ENCODE data around the gene SMPD3. TPM values are rescaled to one million over a fixed set of nuclear protein-coding genes. Genes with fewer than 3 reads are reported as not detected.

Gene SMPD3
- total RNA-seq, 4 donors from 2014 or later, result 0.22 to 0.38 TPM; not detected in 2

DNA sequence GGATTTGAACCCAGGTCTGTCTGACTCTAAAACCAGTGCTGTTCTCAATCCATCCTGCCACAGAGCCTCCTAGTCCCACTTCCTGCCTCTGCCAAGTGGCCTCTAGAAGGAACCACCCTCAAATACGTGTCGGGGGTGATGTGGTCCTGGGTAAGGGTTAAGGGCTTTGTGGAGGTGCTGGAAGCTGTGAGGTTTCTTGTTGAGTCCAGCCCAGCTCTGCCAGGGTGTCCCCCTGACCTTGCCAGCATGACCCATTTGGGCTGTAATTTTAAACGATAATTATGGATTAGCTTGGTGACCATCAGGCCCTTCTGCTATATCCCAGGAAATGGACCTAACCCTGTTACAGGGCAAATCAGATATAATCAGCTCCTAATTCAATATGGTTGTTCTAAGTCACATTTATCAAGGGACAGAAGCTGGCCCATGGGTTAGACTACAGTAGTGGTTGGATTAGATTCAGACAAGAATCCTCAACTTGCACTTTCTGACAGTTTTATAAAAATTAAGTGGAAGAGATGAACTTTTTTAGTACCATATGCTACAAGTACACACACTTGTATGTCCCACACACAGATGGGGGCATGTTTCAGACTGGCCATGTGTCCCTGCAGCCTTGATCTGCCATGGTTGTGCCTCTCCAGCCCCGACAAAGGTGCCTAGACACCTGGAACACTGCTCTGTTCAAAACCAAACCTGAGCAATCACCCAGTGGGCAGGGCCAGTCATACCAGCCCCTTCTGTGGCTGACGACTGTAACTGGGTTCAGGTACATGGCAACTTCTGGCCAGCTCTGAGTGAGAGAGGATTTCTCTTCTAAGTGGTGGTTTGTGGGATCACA is 48.0 kb downstream of the SMPD3 start:
- TF ChIP-seq CTCF (IDR thresholded peaks at IDR 0.05; ENCODE audit: low read depth), result no peak

DNA sequence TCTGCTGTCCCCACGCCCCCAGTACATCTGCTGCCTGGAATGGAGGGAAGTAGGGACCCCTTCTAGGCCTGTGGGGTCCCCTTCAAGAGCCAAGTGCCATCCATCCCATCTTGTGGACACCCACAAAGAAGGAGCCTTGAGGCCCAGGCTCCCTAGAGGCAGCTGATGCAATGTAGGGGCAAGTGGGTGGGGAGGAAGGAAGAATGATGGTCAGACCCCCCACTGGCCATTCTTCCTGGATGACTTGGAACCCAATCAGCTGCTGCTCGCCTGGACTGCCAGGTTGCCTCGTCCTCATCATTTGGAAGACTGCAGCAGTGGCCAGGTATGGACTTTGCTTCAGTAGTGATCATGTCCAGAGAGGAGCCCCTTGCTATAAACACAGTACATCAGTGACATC is 48.9 kb downstream of the SMPD3 start:
- no peak for TF ChIP-seq CTCF (IDR thresholded peaks at IDR 0.05; ENCODE audit: low read depth)

- TF ChIP-seq CTCF (IDR thresholded peaks at IDR 0.05; ENCODE audit: low read depth), result no peak
Observed at GRCh38 chr16:68397710-68398201, 50.6 kb downstream of the SMPD3 start.

DNA sequence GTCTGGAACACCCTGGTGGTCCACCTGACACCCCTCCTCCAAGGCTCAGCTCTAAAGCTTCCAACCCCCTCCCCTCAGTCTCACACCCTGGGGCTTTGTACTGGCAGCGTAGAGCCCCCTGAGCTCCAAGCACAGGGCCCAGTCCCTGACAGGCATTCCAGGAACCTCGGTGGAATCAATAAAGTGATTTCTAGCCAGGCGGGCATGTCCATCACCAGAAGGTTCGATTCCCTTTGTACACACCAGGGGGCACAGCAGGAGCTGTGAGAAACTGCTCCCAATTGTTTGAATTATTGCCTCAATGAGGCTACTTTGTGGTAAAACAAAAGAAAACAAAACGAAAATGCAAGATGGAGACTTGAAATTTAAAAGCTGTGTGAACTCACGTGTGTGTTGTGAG is 51.8 kb downstream of the SMPD3 start:
- TF ChIP-seq CTCF (IDR thresholded peaks at IDR 0.05; ENCODE audit: low read depth), result no peak

DNA sequence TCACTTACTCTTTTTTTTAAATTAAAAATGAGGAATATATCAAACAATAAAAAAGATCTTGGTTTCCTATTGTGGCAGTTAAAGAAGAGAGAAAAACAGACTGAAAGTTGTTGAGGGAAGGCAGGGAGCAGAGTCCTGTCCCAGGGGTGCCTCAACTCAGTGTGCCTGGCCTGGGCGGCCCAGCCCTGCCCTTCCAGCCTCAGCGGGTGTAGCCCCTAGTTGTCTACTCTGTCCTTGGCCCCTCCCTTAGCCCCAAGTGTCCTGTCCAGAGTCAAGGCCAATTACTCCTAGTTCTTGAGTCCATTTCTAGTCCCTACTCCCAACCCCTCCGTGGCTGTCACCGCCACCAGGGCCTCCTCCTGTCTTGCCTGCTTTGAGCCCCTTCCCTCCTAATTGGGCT is 52.5 kb downstream of the SMPD3 start:
- no peak for TF ChIP-seq CTCF (IDR thresholded peaks at IDR 0.05; ENCODE audit: low read depth)

DNA sequence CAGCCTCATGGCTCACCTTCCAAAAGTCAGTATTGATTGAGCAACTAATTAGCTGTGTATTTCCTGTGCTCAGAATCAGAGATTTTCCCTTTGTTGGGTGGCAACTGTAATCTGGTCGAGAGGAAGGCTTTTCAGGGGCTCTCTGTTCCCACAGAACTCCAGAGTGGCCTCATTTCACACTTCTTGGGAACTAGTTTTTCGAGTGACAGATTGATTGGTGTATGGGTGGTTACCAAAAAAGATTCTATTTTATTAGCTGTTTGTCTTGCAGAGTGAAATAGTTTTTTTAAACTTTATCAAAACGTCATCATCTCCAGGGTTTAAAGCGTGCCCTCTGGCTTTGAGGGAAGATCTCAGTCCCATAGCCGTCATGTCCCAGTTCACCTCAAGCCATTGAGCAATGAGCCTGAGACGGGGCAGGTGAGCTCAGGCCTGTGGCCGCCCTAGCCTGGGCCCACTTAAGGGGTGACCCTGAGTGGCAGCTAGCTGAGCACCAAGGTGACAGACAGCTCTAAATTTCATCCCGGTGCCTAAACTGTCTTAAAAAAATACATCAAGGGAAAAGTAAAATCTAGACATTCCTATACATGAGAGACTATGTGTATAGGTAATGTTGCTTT is 53.0 kb downstream of the SMPD3 start:
- TF ChIP-seq CTCF (IDR thresholded peaks at IDR 0.05; ENCODE audit: low read depth), result no peak

DNA sequence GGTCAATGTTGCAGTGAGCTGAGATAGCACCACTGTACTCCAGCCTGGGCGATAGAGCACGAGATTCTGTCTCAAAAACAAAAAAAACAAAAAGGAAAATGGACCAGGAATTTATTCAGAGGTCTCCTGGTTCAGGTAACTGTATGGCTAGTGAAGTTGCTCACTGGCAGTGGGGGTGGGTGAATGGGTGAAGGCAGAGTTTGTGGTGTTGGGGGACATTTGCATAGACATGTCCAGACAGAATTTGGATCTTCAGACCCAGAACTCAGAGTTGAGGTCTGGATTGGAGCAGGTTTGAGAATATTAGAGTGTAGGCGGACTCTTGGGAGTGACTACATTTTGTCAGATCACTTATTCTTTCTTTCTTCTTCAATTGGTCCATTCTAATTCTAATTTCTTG is 55.0 kb downstream of the SMPD3 start:
- TF ChIP-seq CTCF (IDR thresholded peaks at IDR 0.05; ENCODE audit: low read depth), result no peak
